HG02759 (cell line): ENCODE measurements around the gene FNIP2.
A peak's percentile ranks its signal among the peaks of the same experiment; 100 is the strongest.
"Not testable (repeated sequence)": the region's sequence is repeated elsewhere in the genome, so short reads cannot be mapped to it uniquely, and the experiment has no call there.

Experiments
- ATAC-seq: cut with Tn5 transposase; IDR thresholded peaks from one replicate; pipeline ENCODE4 v1.9.1; 2021; ENCODE audit warnings: mild to moderate bottlenecking, moderate library complexity; ENCODE audit not compliant: unreplicated experiment

FNIP2 gene

DNA sequence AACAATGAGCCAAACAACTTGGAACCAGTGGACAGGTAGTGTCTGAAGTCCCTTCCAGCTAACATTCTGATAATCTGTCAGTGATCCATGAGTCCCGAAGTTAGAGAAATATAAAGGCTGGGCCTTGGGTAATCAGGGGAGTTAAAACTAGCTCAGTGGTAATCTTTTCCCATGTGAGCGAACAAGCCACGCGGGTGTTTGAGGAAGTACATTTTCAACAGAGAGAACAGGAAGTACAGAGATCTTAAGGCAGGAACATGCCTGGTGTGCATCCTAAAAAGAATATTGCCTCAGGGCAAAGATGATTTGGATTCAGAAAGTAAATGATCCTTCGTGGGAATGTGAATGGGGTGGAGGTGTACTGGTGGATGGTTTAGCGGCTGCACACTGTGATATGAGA lies 42.9 kb downstream of the FNIP2 start:
- ATAC-seq = peak; percentile 25

DNA sequence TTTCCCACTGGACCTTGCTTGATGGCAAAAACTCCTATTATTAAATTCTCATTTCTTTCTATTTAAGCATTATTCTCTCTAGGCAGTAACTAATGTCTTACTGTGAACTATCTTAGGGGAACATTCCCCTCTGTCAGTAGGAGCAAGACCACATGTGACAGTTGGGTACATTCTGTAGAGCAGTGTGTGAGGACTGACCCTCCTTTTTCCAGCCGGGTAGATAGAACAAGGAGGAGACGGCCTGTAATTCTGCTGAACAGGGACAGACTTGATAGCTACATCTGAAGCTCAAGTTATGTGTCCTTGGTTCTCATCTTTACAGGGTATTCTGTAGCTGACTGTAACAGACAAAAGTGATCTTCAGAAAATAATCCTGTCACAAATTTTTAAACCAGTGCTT lies 43.3 kb downstream of the FNIP2 start:
- ATAC-seq = no peak

DNA sequence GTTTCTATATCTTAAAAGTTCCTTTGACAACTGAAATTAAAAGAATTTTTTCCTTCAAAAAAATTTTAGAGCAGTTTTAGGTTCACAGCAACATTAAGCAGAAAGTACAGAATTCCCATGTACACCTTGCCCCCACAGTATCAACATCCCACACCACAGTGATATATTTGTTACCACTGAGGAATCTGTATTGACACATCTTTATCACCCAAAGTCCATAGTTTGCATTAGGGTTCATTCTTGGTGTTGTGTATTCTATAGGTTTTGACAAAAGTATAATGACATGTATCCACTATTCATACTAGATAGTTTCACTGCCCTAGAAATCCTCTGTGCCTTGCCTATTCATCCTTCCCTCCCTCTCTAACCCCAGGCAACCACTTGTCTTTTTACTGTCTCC lies 43.7 kb downstream of the FNIP2 start:
- ATAC-seq = no peak

DNA sequence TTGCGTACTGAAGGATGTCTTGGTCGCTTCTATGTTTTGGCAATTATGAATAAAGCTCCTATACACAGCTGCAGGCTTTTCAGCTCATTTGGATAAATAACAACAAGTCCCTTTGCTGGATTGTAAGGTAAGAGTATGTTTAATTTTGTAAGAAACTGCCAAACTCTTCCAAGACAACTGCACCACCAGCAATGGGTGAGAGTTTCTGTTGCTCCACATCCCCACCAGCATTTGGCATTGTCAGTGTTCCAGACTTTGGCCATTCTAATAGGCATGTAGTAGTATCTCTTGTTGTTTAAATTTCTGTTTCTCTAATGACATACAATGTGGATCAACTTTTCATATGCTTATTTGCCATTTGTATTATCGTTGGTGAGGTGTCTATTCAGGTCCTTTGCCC lies 44.3 kb downstream of the FNIP2 start:
- no peak for ATAC-seq

DNA sequence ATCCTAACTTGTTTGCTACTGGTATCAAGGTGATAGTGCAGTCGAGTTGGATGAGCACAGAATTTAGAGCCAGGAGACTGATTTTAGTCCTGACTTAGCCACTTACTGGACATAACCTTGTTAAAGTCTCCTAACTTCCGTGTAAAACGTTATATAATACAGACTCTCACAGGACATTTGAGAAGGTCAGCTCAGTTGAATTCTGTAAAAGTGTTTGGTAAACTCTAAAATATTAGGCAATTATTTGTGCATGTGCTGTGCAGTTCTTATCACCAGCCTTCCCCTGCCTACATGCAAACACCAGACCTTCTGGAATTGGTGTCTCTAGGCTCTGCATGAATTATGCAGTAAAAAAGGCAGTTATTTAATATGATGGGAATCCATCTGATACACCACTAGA lies 45.4 kb downstream of the FNIP2 start:
- ATAC-seq = no peak

DNA sequence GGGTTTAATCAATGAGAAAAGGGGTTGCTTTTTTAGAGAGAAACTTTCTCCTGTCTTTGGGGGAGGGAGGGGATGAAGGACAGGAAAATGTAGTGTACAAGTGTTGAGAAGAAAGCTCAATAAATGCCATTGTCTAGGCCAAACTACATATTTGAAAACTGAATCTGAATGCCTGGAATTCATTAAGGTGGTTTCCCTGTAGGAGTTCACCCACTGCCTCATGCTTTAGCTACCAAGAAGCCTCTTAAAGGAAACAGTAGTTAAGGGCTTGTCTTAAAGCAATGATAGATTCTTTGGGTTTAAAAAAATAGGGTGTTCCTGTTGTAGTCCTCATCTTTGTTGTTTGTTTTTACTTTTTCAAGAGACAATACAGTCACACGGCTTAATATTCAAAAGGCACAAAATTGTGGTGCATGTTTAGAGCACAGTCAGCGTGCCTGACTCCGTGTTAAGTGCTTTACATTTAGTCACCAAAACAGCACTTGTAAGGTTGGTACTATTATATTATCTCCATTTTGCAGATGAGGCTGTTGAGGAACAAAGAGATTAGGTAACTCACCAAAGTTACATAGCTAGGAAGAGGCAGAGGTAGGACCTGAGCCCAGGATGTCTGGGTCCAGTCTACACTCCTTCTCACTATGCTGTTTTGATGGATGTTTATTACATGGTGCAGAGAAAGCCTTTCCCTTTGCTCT lies 46.0 kb downstream of the FNIP2 start:
- ATAC-seq = no peak

DNA sequence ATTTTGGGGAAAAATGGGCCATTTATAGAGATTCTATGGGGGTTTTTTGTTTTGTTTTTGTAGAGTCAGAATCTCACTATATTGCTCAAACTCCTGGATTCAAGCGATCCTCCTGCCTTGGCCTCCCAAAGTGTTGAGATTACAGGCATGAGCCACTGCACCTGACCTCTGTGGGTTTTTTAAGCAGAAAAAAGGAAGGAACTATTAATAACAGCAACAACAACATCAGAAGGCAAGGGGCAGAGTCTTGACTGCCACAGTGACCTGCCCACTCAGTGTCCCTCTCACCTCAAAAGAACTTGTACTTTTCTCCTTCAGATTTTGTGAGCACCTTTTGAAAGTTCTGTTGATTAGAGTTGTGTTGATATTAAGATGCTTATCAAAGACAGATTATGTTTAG lies 48.1 kb downstream of the FNIP2 start:
- ATAC-seq = peak; percentile 43

DNA sequence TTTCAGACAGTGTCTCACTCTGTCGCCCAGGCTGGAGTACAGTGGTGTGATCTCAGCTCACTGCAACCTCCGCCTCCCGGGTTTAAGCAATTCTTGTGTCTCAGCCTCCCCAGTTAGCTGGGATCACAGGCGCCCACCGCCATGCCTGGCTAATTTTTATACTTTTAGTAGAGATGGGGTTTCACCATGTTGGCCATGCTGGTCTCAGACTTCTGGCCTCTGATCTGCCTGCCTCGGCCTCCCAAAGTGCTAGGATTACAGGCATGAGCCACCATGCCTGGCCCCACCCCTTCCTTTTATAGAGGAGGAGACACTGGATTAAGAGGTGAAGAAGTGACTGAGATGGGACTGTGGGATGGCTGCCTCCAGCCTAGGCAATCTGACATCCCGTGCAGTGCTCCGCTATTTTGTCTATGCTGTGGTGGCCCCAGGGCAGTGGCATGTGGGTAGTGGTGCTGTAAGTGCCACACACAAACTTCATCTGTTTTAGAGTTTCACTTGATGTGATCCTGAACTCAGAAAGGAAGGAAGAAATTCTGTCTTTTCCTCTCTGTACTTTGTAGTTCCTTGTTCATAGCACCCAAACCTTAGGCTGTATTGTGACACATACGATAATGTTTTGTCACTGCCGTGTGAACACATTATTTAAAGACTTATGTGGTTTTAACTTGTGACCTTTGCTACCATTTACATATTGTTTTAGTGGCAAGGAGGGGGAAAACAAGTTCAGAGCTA lies 48.9 kb downstream of the FNIP2 start:
- peak; percentile 69 for ATAC-seq

DNA sequence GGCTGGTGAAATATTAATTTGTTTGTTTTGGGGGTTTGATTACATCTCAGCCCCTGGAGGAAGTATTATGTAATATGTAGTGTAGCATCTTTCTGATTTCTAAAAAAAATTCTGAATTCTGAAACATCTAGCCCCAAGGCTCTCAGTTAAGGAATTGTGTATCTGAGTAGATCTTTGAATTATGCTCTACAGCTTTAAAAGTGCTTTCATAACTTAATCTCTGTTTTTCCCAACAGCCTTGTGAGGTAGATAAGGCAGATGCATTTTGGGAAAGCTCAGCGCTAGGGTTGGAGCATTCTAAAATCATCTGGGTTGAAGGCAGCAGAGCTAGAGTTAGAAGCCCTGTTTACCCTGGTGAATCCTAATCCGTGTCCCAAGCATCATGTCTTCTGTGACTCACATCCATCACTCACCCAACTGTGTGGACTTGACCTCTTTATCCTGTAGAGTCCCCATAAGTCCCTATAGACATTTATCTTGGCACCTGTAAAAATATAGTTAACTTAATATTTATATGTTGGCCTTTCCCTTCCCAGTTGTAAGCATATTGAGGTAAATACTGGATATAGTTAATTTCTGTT lies 49.8 kb downstream of the FNIP2 start:
- no peak for ATAC-seq

DNA sequence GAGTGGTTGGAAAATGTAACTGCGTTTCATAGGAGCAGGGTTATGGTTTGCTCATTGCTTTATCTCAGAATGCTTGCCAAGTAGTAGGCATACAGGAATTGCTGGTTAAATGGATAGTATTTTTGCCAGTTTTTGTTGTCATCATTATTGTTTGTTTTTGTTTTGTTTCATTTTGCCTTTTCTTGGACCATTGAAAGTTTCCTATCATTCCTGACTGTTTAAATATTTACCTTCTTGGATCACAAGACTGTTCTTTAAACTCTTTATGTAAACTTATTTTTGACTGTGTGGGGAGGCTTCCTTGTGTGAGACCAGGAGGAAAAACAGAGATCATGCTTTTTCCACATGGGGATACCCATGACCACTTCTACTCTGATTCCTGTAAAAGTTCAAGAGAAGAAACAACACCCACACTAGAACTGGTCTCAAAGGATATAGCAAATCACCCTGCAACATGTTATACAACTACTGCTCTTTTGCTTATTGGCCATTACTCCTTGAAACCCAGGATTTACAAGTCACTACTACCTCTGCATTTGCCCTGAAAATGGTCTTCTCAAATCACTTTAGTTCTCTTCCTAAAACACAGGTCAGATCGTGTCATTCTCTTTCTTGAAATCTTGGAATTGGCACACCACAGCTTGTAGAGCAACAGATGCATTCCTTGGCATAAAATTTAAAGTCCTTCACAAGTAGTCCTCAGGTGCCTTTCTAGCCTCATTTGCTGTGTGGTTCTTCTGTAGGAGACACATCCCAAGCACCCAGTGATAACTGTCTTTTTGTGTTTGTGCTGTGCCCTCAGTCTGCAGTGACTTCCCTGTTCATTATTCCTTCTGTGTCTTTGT lies 51.3 kb downstream of the FNIP2 start:
- no peak for ATAC-seq

DNA sequence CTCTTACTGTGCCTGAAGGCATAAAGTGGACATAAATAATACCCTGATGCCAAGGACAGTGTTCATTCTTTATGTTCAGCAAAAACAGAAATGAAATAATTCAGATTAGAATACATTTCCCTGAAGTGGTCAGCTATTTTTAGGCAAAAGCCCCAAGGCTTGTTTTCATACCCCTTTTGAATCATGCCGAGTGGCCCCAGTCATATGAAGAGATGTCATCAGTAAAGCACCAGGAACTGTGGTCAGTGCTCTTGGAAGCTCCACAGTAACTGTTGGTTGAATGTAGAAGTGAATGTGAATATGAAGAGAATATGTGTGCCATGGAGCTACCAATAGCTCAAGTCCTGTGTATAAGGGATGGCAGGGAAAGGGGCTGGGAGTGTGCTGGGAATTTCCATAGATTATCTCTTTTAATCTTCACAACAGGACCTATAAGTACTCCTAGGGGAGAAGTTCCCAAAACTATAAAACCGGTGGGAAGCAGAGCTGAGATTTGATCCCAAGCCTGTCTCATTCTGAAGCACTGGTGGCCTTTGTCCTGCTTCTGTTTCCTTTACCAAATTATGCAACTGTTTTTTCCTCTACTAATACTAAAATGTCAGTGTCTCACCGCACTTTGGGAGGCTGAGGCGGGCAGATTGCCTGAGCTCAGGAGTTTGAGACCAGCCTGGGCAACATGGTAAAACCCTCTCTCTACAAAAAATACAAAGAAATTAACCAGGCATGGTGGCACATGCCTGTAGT lies 52.6 kb downstream of the FNIP2 start:
- ATAC-seq = peak; percentile 36

DNA sequence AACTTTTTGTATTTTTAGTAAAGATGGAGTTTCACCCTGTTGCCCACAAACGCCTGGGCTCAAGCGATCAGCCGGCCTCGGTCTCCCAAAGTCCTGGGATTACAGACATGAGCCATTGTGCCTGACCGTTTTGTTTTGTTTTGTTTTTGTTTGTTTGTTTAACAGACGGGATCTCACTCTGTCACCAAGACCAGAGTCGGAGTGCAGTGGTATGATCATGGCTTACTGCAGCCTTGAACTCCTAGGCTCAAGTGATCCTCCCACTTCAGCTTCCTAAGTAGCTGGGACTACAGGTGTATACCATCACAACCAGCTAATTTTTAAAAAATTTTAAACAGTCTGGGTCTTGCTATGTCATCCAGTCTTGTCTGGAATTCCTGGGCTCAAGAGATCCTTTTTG lies 53.5 kb downstream of the FNIP2 start:
- no peak for ATAC-seq

DNA sequence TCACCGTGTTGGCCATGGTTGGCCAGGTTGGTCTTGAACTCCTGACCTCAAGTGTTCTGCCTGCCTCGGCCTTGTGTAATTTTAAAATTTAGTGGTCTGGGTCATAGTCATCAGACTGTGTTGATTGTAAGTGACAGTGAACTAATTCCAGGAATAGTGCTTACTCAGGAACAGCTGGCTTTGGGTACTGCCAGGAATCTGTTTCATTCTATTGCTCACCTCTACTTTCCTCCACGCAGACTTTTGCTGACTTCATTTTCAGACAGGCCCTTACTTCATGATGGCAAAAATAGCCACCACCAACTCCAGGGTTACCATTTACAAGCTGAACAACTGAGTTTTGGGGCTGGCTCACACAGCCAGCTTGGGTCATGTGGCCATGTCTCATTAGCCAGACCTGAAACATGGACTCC lies 54.6 kb downstream of the FNIP2 start:
- peak; percentile 51 for ATAC-seq

DNA sequence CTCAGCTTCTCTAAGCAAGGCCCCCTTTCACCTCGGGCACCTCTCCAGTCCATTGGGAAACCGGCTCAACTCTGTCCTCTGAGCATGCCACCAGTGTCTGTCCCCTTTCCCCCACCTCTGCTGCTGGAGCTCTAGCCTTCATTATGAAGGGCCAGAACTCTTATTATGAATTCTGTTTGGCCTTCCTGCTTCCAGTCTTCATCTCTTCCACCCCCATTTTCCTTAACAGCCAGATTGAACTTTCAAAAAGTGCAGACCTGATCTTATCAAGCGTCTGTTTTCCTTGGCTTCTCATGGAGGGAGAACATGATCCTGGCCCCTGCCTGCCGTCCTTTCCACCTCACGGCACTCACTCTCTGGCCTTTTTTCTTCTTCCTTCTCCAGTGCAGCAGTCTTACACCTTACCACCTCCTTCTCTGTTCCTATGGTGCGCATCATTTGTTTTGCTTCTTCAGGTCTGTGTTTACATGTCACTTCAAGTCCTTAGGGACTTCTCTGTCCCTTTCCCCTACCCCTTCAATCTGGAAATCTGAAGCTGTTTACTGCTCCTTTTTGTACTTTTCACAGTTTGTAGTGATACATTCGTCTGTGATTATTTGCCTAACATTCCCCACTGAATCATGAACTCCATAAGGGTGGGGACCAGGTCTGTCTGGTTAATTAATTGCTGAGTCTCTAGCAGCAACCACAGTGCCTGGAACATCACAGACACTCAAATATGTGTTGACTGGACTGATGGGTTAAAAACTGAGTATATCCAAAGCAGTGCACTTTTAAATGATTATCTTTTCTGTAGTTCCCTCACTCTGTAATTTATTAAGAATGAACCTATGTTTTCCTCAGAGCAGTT lies 55.8 kb downstream of the FNIP2 start:
- ATAC-seq = no peak

DNA sequence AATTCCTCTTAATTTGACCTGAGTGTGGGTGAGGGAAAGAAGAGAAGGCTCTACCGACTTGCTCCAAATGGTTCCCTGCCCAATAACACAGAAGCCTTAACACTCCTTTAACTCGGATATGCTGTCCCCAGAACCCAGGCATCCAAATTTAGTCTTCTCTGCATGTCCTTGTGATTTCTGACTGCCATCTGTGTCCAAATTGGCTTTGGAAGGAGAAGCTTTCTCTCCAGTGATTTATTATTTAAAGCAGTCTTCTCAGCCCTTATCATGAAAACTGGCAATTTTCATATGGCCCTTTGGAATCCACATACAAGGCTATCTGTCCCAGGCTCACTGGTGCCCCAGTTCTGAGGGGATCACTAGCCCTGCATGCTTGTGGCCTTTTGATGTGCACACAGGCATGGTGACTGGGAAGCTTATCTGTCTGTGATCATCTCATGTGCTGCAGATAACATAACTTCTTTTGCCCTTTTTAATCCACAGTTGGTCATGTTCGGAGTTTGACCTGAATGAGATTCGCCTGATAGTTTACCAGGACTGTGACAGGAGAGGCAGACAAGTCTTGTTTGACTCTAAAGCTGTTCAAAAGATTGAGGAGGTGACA lies 56.7 kb downstream of the FNIP2 start:
- no peak for ATAC-seq

DNA sequence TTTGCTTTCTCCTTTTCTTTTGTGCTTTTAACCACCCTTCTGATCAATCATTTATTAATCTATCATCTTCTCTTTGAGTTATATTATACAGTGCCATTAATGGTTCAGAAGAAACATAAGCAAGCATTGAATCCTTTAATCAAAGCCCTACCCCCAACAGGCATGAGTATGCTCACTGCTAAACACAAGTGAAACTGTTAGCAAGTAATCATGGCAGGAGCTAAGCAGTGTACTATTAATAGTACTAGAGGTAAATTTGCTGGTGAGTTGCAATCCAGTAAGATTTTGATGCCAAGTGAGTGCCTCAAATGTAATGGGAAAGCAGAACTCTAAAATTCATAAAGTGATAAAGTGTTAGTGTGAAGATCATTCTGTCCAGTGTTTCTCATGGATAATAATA lies 57.2 kb downstream of the FNIP2 start:
- ATAC-seq = peak; percentile 53

DNA sequence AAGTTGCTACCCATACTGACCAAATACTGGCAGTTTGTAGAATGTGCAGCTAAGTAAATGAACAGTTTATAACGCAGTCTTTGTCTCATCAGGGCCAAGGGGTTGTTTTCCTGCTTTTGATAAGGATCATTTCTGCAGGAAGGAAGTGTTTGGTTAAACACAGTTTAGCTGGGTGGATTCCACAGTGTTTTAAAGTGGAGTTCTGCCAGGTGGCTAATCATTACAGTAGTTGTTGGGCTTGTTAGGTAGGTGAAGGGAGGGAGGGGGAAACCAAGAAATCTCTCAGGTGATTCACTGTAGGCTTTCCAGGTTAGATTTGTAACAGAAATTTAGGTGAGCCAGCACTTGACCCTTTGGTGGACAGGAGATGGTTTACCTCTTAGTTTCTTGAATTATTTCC lies 58.1 kb downstream of the FNIP2 start:
- peak; percentile 26 for ATAC-seq

DNA sequence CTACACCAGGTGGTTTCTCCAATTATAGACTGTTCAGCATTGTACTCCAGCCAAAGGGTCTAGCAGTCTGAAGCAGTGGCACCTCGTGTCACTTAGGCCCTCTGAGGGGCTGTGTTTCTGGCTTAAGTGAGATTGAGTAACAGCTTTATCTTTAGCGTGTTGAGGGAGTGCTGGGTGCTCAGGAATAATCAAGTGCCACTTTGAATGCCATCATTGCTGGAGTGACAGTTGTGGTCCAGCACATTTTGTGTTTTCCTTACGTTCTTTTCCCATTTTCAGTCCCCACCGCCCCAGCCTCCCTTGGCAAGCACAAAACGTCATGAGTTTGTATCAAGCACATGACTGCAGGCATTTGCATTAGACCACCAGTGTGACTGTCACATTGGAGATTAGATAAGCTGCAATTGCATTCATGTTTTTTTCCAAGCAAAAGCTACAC lies 58.7 kb downstream of the FNIP2 start:
- ATAC-seq = no peak

DNA sequence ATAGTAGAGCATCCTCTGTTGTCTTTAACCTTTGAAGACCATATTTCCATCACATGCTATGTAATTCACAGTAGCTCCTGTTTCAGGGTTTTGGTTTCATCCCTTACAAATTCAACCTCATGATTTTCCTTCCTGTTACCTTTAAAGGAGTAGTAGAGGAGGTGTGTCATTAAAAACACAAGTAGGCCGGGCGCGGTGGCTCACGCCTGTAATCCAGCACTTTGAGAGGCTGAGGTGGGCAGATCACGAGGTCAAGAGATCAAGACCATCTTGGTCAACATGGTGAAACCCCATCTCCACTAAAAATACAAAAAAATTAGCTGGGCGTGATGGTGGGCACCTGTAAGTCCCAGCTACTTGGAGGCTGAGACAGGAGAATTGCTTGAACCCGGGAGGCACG lies 59.3 kb downstream of the FNIP2 start:
- not testable (repeated sequence) for ATAC-seq
